IPS DF 4.7 (cell line): ENCODE results near the gene IFITM5.
"Not testable (repeated sequence)": the region's sequence is repeated elsewhere in the genome, so short reads cannot be mapped to it uniquely, and the experiment has no call there.

Source experiments
- DNase-seq: peaks from one replicate; pipeline ENCODE4 v3.0.0-alpha.2; 2013; ENCODE audit warnings: low spot score; ENCODE audit errors: extremely low read depth

The IFITM5 gene

DNA sequence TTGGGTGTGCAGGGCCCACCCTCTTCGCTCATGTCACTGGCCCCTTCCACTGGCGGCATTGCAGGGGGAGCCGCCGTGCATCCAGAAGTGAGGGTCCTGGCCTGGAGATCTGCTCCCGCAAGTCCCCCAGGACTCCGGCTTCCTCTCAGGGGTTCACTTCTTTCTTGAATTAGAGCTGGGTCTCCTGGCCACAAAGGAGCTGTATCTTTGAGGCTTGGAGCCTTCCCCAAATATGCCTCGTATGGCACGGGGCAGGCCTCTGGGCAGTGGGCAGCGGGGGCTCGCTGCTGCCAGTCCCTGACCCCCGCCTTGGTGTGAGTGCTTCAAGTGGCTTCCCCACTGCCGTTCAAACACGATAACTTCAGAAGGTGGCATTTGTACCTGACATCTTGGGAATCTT lies 28.7 kb upstream of the IFITM5 start:
- DNase-seq = no peak

DNA sequence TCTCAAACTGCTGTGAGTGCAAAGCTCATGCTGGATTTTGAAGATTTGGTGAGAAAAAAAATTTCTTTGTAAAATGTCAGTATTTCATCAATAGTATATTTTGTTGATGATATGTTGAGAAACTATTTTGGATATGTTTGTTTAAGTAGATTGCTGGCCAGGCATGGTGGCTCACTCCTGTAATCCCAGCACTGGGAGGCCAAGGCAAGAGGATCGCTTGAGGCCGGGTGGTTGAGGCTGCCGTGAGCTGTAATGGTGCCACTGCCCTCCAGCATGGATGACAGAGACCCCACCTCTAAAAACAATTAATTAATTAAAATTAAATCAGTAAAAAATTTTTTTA lies 28.2 kb upstream of the IFITM5 start:
- no peak for DNase-seq

DNA sequence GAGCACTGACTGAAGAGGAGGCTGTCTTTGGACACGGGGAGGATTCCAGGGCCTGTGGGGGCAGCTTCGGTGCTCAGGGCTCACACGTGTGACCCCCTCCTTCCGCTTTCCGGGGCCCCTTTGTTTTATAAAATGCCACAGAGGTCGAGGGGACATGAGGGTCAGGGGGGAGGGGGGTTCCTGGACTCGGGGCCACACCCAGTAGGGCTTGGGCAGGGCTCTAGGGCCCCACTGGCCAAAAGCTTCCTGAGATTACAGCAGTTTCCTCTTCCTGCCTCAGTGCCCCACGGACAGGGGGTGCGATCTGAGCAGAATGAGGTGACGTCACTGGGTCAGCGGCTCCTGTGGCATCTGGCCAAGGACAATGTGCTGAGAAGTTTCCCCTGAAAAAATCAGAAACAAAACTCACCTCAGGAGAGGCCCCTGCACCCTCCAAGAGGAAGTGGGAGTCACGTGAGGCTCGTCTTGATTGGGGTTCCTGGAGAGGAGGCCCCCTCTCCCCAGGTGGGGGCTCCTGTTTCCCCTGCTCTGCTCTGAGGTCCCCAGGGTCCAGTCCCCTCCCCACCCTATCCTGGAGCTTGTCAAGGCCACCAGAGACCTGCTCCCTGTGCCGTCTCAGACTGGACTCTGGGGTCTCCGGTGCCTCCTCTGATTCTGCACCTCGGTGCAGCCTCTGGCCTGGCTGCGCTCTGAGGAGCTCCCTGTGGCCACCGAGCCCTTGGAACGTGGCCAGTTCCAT lies 27.7 kb upstream of the IFITM5 start:
- DNase-seq = no peak

GRCh38 chr11:326592-326841 lies 27.2 kb upstream of the IFITM5 start:
- no peak for DNase-seq

DNA sequence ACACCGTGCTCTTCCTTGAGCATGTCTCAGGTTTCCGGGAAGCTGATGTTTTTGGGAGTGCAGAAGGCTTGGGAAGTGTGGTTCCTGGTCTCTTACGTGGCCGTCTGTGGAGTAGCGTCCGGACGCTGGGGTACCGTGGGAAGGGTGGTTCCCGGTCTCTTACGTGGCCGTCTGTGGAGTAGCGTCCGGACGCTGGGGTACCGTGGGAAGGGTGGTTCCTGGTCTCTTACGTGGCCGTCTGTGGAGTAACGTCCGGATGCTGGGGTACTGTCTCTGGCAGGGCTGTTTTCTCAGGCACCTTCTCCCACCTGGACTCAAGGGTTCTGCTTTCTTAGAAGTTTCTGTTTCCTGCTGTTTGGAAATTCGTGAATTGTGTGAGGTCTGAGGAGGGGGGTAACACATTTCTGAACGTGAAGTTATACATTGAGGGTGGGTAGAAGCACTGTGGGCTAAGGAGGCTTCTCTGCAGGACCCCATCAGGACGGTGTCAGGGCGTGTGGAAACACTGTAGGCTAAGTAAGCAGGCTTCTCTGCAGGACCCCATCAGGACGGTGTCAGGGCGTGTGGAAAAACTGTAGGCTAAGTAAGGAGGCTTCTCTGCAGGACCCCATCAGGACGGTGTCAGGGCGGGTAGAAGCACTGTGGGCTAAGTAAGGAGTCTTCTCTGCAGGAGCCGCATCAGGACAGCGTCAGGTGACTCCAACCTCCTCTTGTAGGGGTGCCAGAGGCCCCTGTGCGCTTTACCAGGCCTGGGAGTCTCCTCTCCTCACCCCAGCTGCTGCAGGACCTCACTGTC lies 26.7 kb upstream of the IFITM5 start:
- DNase-seq = no peak

- not testable (repeated sequence) for DNase-seq
Observed at GRCh38 chr11:324593-325517, 25.5 kb upstream of the IFITM5 start.

- DNase-seq = no peak
Observed at GRCh38 chr11:324156-324555, 24.8 kb upstream of the IFITM5 start.

GRCh38 chr11:319888-320273 lies 20.6 kb upstream of the IFITM5 start:
- DNase-seq = not testable (repeated sequence)

DNA sequence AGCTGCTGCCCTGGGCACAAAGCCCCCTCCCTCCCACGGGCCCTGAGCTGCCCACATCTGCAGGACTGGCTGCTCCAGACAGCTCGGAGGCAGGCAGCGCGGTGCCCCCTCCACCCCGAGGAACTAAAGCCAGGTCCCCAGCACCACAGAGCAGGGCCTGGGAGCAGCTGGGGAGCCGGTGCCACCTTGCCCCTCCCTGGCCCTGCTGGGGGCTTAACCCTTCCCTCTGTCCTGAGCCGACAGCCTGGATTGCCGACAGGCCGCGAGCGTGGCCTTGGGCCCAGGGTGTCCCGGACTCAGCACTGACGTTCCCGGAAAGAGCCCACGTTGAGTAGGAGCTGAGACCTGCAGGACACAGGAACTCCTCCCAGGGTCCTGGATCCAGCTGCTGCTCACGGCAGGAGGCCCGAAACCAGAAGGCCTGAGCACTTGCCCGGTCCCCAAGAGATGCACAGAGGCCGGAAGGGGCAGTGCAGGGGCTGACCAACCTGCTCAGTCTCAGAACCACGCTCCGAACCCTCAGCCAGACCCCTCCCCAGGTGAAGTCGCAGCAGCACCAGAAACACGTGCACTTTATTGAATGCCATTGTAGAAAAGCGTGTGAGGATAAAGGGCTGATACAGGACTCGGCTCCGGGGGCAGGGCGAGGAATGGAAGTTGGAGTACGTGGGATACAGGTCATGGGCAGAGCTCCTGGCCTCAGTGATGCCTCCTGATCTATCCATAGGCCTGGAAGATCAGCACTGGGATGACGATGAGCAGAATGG lies 20.0 kb upstream of the IFITM5 start:
- not testable (repeated sequence) for DNase-seq

GRCh38 chr11:318405-319120 lies 19.2 kb upstream of the IFITM5 start:
- DNase-seq = not testable (repeated sequence)

DNA sequence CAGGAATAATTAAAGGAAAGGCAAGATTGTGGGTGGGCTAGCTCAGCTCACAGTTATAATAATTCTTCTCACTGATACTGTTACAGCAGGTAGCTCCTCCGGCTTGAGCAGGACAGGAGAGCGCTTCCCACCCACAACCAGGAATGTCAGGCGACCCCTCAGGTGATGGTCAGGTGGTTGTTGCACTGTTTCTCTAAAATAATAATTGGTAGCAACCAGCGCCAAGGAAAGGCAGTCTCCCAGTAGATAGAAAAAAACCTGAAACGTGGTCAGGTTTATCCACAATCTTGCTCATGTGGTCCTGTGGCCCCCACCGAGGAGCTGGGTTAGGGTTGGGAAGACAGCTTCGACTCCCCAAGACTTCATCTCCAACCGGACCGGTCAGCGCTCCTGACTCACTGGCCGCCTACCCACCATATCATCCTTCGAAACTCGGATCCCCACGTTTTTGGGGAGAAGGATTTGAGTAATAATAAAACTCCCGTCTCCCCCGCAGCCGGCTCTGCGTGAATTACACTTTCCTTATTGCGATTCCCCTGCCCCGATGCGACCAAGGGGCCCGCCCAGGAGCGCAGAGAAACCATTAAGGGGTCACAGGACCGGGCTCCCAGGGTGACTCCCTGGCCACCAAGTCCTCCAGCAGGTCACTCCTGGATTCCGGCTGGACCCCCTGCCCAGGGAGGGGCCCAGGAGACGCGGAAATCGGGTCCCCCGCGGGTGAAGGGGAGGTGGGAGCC lies 18.5 kb upstream of the IFITM5 start:
- not testable (repeated sequence) for DNase-seq

- DNase-seq = no peak
Observed at GRCh38 chr11:316891-317301, 17.6 kb upstream of the IFITM5 start.

- DNase-seq = no peak
Observed at GRCh38 chr11:316031-316701, 16.8 kb upstream of the IFITM5 start.

GRCh38 chr11:315516-315994 lies 16.2 kb upstream of the IFITM5 start:
- DNase-seq = no peak

DNA sequence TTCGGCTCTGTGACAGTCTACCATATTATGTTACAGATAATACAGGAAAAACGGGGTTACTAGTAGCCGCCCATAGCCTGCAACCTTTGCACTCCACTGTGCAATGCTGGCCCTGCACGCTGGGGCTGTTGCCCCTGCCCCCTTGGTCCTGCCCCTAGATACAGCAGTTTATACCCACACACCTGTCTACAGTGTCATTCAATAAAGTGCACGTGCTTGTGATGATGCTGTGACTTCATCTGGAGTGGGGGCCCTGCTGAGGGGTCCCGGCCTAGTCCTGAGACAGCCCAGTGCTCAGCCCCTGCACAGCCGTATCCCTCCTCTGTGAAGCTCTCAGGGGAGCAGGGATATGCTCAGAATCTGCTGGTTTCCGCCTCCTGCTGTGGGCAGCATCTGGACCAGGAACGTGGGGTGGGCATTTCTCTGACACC lies 15.7 kb upstream of the IFITM5 start:
- no peak for DNase-seq

- DNase-seq = not testable (repeated sequence)
Observed at GRCh38 chr11:314554-314875, 15.2 kb upstream of the IFITM5 start.

DNA sequence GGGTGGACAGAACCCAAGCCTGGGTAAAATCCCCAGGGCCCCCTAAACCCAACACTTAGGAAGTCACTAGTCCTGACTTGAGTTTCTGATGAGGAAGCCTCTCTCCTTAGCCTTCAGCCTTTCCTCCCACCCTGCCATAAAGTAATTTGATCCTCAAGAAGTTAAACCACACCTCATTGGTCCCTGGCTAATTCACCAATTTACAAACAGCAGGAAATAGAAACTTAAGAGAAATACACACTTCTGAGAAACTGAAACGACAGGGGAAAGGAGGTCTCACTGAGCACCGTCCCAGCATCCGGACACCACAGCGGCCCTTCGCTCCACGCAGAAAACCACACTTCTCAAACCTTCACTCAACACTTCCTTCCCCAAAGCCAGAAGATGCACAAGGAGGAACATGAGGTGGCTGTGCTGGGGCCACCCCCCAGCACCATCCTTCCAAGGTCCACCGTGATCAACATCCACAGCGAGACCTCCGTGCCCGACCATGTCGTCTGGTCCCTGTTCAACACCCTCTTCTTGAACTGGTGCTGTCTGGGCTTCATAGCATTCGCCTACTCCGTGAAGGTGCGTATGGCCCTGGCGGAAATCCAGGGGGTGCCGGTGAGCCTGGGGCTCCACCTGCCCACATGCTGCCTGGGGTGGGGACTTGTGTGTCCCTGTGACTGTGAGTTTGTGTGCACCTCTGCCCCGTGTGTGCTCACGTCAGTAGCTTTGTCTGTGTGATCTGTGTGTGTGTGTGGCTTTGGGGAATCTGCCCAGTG lies 14.6 kb upstream of the IFITM5 start, which contains the start of gene IFITM1:
IFITM1 (plus strand) TSS at position 254 of the 767 bp plus-strand sequence; CDS start at position 385, 131 bp downstream.
- no peak for DNase-seq

DNA sequence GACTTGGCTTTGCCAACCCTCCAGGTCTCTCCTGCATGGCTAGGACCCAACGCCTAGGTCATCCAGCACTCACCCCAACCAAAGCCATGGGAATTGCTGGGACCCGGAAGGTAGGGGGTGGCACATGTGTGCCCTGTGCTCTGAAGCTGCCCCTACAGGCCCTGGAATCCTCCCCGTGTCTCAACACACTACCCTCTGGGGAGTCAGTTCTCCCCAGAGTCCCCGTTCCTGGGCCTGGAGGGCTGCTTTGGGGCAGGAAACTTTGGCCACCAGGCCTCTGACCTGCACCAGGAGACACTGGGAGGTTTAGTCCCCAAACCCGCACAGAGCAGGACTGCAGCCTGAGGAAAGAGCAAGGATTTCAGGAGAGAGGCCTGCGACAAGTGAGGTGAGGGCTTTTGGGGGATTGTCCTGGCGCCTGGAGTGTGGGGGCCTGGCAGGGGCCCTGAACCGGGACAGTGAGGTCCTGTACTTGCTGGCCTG lies 14.0 kb upstream of the IFITM5 start:
- no peak for DNase-seq
